OCI-LY7 (cell line): Measurements from ENCODE around the gene ADCY3.

Source experiments
- EZH2phosphoT487 ChIP-seq: fragments of 200-600 bp; sonication (generic); IDR thresholded peaks from 2 replicates; pipeline ENCODE4 v1.6.1; 2018; ENCODE audit warnings: low read depth, borderline replicate concordance, mild to moderate bottlenecking, mixed run types, antibody characterized with exemption, low read length, moderate library complexity, mixed read lengths
- TF ChIP-seq, protein P1 (sequence below): fragments of 200-600 bp; sonication (generic); conservative IDR thresholded peaks from 2 replicates; pipeline ENCODE4 v1.5.1; 2014; ENCODE audit warnings: mild to moderate bottlenecking, antibody characterized with exemption, low read length, moderate library complexity, mixed read lengths

DNA sequence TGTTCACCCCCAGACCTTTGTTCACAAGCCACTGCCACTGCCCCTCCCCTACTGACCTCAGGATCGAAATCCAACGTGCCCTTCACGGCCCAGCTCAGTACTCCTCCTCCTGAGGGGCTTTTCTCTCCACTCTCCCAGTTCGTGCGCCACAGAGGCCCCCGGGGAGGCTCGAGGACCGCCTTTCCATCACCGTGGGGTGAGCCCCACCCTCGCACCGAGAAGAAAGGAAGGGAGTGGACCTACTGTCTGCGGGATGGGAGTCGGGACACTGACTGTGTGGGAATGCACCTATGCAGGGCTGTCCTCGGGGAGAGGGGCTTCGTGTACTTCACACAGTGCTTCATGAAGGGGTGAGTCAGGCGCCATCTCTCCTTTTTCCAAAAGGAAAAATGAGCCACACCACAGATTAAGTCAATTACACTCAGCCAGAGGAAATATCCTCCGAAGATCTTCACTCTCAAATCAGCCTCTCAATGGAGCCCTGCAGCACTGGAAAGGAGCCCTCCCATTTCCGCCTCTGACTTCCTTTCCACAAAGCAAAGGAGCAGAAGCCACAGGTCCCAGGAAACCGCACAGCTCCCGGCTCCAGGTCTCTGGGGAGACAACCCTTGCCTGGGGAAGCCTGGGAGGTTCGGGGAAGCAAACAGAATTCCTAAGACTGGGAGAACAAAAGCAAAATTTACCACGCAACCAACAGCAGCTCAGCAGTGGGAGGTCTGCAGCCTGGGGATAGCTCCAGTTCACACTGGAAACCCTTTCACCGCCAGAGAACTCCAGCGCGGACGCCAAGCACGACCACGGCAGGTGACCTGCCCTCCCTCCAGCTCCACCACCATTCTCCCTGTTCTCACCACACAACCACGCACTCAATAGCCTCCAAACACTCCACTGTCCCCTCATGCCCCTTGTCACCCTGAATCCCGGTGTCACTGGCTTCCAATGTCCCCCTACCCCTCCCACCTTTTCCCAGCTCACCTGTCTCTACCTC is 21.6 kb downstream of the ADCY3 start:
- TF ChIP-seq, protein P1, sequence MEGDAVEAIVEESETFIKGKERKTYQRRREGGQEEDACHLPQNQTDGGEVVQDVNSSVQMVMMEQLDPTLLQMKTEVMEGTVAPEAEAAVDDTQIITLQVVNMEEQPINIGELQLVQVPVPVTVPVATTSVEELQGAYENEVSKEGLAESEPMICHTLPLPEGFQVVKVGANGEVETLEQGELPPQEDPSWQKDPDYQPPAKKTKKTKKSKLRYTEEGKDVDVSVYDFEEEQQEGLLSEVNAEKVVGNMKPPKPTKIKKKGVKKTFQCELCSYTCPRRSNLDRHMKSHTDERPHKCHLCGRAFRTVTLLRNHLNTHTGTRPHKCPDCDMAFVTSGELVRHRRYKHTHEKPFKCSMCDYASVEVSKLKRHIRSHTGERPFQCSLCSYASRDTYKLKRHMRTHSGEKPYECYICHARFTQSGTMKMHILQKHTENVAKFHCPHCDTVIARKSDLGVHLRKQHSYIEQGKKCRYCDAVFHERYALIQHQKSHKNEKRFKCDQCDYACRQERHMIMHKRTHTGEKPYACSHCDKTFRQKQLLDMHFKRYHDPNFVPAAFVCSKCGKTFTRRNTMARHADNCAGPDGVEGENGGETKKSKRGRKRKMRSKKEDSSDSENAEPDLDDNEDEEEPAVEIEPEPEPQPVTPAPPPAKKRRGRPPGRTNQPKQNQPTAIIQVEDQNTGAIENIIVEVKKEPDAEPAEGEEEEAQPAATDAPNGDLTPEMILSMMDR = no peak
- TF ChIP-seq EZH2phosphoT487 = no peak
